Endothelial cell of umbilical vein (primary cell): Measurements from ENCODE around the gene SUGP1. TPM values are rescaled to one million over a fixed set of nuclear protein-coding genes. Genes with fewer than 3 reads are reported as not detected.

Source experiments
- BruUV-seq: library from RNA; stranded (reverse); fragments of 400-500 nt; replicated peaks from 2 replicates; lab custom pipeline; 2021; lab: Mats Ljungman, UMichigan
- CTCF ChIA-PET: fragments of 300-600, 350-600 bp; sonication (Branson Sonifier 250); formaldehyde crosslinking; loops from one replicate; lab custom pipeline; 2021; ENCODE audit warnings: antibody characterized with exemption, inconsistent platforms; lab: Charles Lee
- POLR2A ChIA-PET: fragments of 300-600, 350-600 bp; sonication (Branson Sonifier 250); formaldehyde crosslinking; loops from one replicate; lab custom pipeline; 2021; ENCODE audit warnings: antibody characterized with exemption, inconsistent platforms; lab: Charles Lee
- DNase-seq: peaks from one replicate; pipeline ENCODE4 v3.0.0-alpha.2; 2011; ENCODE audit warnings: low read depth, low spot score
- FAIRE-seq: peaks from 2 replicates; lab custom pipeline; 2011; peaks lifted over from hg19 to GRCh38; lab: Jason Lieb, UNC
- H2AFZ ChIP-seq: 2 replicates; pipeline ENCODE4 v1.6.0; 2012; ENCODE audit warnings: low read depth, low read length, control low read depth, inconsistent platforms
- H3K27ac ChIP-seq: 2 replicates; pipeline ENCODE4 v1.5.1; 2011; ENCODE audit warnings: low read depth, mild to moderate bottlenecking, control low read depth, low read length, moderate library complexity; ENCODE audit not compliant: insufficient read depth
- H3K27me3 ChIP-seq, 2 experiments: 2 replicates each; pipeline versions ENCODE4 v1.6.0 to v1.6.1; 2011; ENCODE audit warnings: low read length in 2 of 2, mixed read lengths in 1 of 2; ENCODE audit not compliant: control insufficient read depth in 2 of 2, insufficient read depth in 2 of 2
- H3K36me3 ChIP-seq, 2 experiments: 2 replicates in 1 of 2; 3 replicates in 1 of 2; pipeline ENCODE4 v1.5.1; 2011; ENCODE audit warnings: low read length in 2 of 2, mild to moderate bottlenecking in 1 of 2, moderate library complexity in 1 of 2; ENCODE audit not compliant: control insufficient read depth in 2 of 2, insufficient read depth in 2 of 2; ENCODE audit errors: extremely low read depth in 1 of 2
- H3K4me1 ChIP-seq: 3 replicates; pipeline ENCODE4 v1.5.1; 2011; ENCODE audit warnings: mild to moderate bottlenecking, low read length; ENCODE audit not compliant: control insufficient read depth, insufficient read depth; ENCODE audit errors: extremely low read depth
- H3K4me2 ChIP-seq: 2 replicates; pipeline ENCODE4 v1.6.1; 2011; ENCODE audit warnings: low read length, control low read depth, mixed read lengths; ENCODE audit not compliant: insufficient read depth
- H3K4me3 ChIP-seq, 3 experiments: fragments of 200-600 bp in 1 of 3; sonication (generic), shearing (Covaris generic) in 1 of 3; replicated peaks in 1 of 3; 2 replicates each; pipeline ENCODE4 v1.5.1; 2011 to 2016; ENCODE audit warnings: control low read depth in 3 of 3, low read length in 3 of 3, mild to moderate bottlenecking in 2 of 3, inconsistent platforms in 1 of 3, low read depth in 1 of 3, moderate library complexity in 1 of 3; ENCODE audit not compliant: insufficient read depth in 1 of 3
- H3K79me2 ChIP-seq: 2 replicates; pipeline ENCODE4 v1.6.0; 2012; ENCODE audit warnings: low read length, inconsistent platforms; ENCODE audit not compliant: control insufficient read depth, insufficient read depth
- H3K9ac ChIP-seq: replicated peaks from 2 replicates; pipeline ENCODE3; 2011; ENCODE audit warnings: low read length, control low read depth; ENCODE audit not compliant: insufficient read depth; ENCODE audit errors: extremely low read depth
- H3K9me1 ChIP-seq: replicated peaks from 3 replicates; pipeline ENCODE4 v1.6.0; 2011; ENCODE audit warnings: mild to moderate bottlenecking, low read length; ENCODE audit not compliant: control insufficient read depth, insufficient read depth; ENCODE audit errors: extremely low read depth
- H3K9me3 ChIP-seq: replicated peaks from 2 replicates; pipeline ENCODE4 v1.5.1; 2012; ENCODE audit warnings: low read length, inconsistent platforms; ENCODE audit not compliant: control insufficient read depth, insufficient read depth
- H4K20me1 ChIP-seq: replicated peaks from 2 replicates; pipeline ENCODE3; 2011; ENCODE audit warnings: mild to moderate bottlenecking, low read length; ENCODE audit not compliant: control insufficient read depth, insufficient read depth; ENCODE audit errors: extremely low read depth
- CTCF ChIP-seq, 2 donors: IDR thresholded peaks; 1 replicate in 1 of 2; 2 replicates in 1 of 2; pipeline ENCODE4 v1.5.1; 2011; ENCODE audit warnings: low read length in 2 of 2, mild to moderate bottlenecking in 2 of 2, moderate library complexity in 2 of 2, control low read depth in 1 of 2, inconsistent platforms in 1 of 2, low read depth in 1 of 2; ENCODE audit not compliant: insufficient read depth in 1 of 2; ENCODE audit errors: extremely low read depth in 1 of 2
- EZH2 ChIP-seq: IDR thresholded peaks from 2 replicates; pipeline ENCODE4 v1.6.1; 2012; ENCODE audit warnings: borderline replicate concordance, low read depth, mild to moderate bottlenecking, moderate library complexity, low read length, inconsistent platforms; ENCODE audit not compliant: severe bottlenecking
- FOS ChIP-seq: IDR thresholded peaks from 2 replicates; pipeline ENCODE4 v1.6.1; 2011; ENCODE audit warnings: mild to moderate bottlenecking, low read length, moderate library complexity, borderline replicate concordance; ENCODE audit not compliant: insufficient read depth
- GATA2 ChIP-seq: IDR thresholded peaks from 2 replicates; pipeline ENCODE4 v1.7.0; 2011; ENCODE audit warnings: low read depth, mild to moderate bottlenecking, moderate library complexity, mixed read lengths, low read length; ENCODE audit not compliant: insufficient read length, insufficient read depth
- JUN ChIP-seq: IDR thresholded peaks from 2 replicates; pipeline ENCODE4 v1.6.1; 2011; ENCODE audit warnings: borderline replicate concordance, low read depth; ENCODE audit not compliant: insufficient read length, insufficient read depth
- MAX ChIP-seq: IDR thresholded peaks from 2 replicates; pipeline ENCODE4 v1.6.1; 2011; ENCODE audit not compliant: insufficient read depth, insufficient read length
- MYC ChIP-seq: IDR thresholded peaks from one replicate; pipeline ENCODE4 v1.6.1; 2011; ENCODE audit warnings: mild to moderate bottlenecking, low read depth, low read length
- POLR2A ChIP-seq: IDR thresholded peaks from 2 replicates; pipeline ENCODE4 v1.6.1; 2012; ENCODE audit warnings: low read depth, mild to moderate bottlenecking, control low read depth, low read length
- POLR2AphosphoS5 ChIP-seq: IDR thresholded peaks from 2 replicates; pipeline ENCODE4 v1.6.1; 2012; ENCODE audit warnings: low read depth, mild to moderate bottlenecking, control low read depth, low read length, moderate library complexity; ENCODE audit not compliant: insufficient read depth
- dilution Hi-C: fragments of 300-500 bp; cut with MboI; formaldehyde crosslinking; loops from one replicate; pipeline ENCODE4 v1.15.0; 2019; ENCODE audit warnings: low sequenced_read_pairs; ENCODE audit not compliant: extremely low pct_ligation_motif_present
- intact Hi-C: fragments of 100-400 bp; cut with micrococcal nuclease; formaldehyde crosslinking; loops from one replicate; pipeline ENCODE4 v1.10.0; 2022
- polyA plus RNA-seq, 4 experiments: library from polyadenylated mRNA; depleted of rRNA in 3 of 4; stranded (reverse) in 3 of 4; unstranded in 1 of 4; fragments of >200 nt; gene quantifications; 2 replicates each; pipeline versions ENCODE4 v1.2.1 to v1.2.3, GENCODE V29; 2011 to 2012; ENCODE audit warnings: missing spikeins in 1 of 4
- total RNA-seq: library from RNA; stranded (reverse); gene quantifications from 2 replicates; pipeline ENCODE4 v1.2.3, GENCODE V29; 2021

Gene SUGP1
- total and polyA plus RNA-seq, 2 donors (not counting 3 experiments of a cell fraction or from before 2014, with no cell fraction given), result 41.0 to 64.7 TPM

- Histone ChIP-seq H3K9ac (no peak overlapping the region), H3K4me2 (no peak overlapping the region), H3K27ac (no peak overlapping the region), H4K20me1 (no peaks in the 10 kb centered on the region), H2AFZ (no peak overlapping the region), H3K36me3 (no peaks in the 10 kb centered on the region), H3K27me3 (peaks cover 29 to 30% of the 10 kb centered on the region in 2 experiments), H3K79me2 (no peaks in the 10 kb centered on the region), H3K4me3 (no peak overlapping the region), H3K9me3 (no peaks in the 10 kb centered on the region), H3K4me1 (no peaks in the 10 kb centered on the region), H3K9me1 (no peaks in the 10 kb centered on the region)
- ChIA-PET CTCF (interaction anchor here (1.6 kb wide), 1 partner anchor 82 kb away, joined by 3 read pairs; no protein-coding TSS in a partner anchor), POLR2A (no interaction called here)
- no peak for DNase-seq
- intact Hi-C loops, result no loop called here
- no peak for FAIRE-seq
- dilution Hi-C loops, result no loop called here
- no TSS peak for BruUV-seq
- TF ChIP-seq POLR2AphosphoS5, result no peak
- no peak for TF ChIP-seq FOS
- TF ChIP-seq MYC, result no peak
- TF ChIP-seq EZH2, result no peak
- TF ChIP-seq MAX, result no peak
- no peak for TF ChIP-seq CTCF (IDR thresholded peaks at IDR 0.05; ENCODE audit: extremely low read depth in 1 of 2, insufficient read depth in 1 of 2, low read depth in 1 of 2, low read length in 2 of 2)
- TF ChIP-seq GATA2, result no peak
- no peak for TF ChIP-seq POLR2A
- TF ChIP-seq JUN, result no peak
These were observed 59.7 kb downstream of the SUGP1 start for GRCh38 chr19:19260417-19261214.
